ENCODE data around the gene UBE2O.

DNA sequence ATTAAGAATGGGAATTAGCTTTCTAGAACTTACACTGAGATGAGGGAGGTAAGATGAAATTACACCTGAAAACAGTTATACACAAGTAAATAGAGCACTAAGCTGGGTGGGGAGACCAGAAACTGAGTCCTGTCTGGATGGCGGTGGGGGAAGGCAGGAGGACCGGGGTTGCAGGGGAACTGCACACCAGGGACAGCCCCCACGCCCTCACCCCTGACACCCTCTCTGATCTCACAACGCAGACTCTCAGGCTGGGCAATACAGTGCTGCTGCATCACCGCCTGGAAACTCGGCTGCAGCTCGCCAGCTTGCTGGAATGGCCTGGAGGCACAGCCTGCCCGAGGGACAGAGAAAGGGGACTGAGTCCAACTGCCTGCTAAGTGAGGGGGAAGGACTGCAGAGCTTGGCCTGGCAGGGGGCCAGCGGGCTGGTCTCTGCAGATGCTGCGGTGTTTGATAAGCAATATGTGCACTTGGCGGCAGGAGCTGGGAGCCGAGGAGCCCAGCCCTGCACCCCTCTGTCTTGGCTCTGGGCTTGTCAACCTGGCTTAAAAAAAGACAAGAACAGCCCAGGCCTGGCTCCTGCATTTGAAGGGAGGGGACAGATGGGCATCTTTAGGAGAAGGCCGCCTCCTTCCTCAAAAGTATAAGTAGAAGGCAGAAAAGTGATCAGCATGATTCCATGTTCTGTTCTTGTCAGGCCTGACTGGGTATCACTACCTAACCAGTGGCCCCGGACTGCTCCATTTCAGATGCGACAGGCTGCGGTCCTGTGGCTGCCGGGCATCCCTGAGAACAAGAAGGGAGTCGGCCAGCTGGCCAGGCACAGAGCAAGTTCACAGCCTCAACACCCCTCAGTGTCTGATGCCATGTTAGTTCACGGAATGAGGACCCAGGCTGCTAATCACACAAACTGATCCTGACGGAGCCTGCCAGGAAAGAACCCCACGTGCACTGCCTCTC, 38.3 kb downstream of the UBE2O start:
- TF ChIP-seq SNAI2 (CRISPR knock-in tag; IDR thresholded peaks at IDR 0.05) (0 out of 2 replicates have a peak, but pooled peaks have one; percentile 26), ISL1 (CRISPR knock-in tag; IDR thresholded peaks at IDR 0.05) (no peak), OSR1 (CRISPR knock-in tag; IDR thresholded peaks at IDR 0.05) (no peak), ZFP30 (CRISPR knock-in tag; IDR thresholded peaks at IDR 0.05) (no peak), RARB (CRISPR knock-in tag; IDR thresholded peaks at IDR 0.05) (no peak)
- TF ChIP-seq, protein P1, sequence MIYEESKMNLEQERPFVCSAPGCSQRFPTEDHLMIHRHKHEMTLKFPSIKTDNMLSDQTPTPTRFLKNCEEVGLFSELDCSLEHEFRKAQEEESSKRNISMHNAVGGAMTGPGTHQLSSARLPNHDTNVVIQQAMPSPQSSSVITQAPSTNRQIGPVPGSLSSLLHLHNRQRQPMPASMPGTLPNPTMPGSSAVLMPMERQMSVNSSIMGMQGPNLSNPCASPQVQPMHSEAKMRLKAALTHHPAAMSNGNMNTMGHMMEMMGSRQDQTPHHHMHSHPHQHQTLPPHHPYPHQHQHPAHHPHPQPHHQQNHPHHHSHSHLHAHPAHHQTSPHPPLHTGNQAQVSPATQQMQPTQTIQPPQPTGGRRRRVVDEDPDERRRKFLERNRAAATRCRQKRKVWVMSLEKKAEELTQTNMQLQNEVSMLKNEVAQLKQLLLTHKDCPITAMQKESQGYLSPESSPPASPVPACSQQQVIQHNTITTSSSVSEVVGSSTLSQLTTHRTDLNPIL (CRISPR knock-in tag; IDR thresholded peaks at IDR 0.05; ENCODE audit: low read depth) = no peak
- TF ChIP-seq, protein P2, sequence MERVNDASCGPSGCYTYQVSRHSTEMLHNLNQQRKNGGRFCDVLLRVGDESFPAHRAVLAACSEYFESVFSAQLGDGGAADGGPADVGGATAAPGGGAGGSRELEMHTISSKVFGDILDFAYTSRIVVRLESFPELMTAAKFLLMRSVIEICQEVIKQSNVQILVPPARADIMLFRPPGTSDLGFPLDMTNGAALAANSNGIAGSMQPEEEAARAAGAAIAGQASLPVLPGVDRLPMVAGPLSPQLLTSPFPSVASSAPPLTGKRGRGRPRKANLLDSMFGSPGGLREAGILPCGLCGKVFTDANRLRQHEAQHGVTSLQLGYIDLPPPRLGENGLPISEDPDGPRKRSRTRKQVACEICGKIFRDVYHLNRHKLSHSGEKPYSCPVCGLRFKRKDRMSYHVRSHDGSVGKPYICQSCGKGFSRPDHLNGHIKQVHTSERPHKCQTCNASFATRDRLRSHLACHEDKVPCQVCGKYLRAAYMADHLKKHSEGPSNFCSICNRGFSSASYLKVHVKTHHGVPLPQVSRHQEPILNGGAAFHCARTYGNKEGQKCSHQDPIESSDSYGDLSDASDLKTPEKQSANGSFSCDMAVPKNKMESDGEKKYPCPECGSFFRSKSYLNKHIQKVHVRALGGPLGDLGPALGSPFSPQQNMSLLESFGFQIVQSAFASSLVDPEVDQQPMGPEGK (CRISPR knock-in tag; IDR thresholded peaks at IDR 0.05; ENCODE audit: borderline replicate concordance) = no peak
